GM18858 (cell line): Measurements from ENCODE around the gene TP73.
"Not testable (repeated sequence)": the region's sequence is repeated elsewhere in the genome, so short reads cannot be mapped to it uniquely, and the experiment has no call there.

Source experiments
- ATAC-seq: cut with Tn5 transposase; IDR thresholded peaks from one replicate; pipeline ENCODE4 v1.9.1; 2021; ENCODE audit not compliant: unreplicated experiment

TP73 gene

GRCh38 chr1:3724416-3725030 lies 72.2 kb downstream of the TP73 start:
- ATAC-seq: not testable (repeated sequence)

GRCh38 chr1:3725366-3725765 lies 73.0 kb downstream of the TP73 start:
- ATAC-seq: no peak

DNA sequence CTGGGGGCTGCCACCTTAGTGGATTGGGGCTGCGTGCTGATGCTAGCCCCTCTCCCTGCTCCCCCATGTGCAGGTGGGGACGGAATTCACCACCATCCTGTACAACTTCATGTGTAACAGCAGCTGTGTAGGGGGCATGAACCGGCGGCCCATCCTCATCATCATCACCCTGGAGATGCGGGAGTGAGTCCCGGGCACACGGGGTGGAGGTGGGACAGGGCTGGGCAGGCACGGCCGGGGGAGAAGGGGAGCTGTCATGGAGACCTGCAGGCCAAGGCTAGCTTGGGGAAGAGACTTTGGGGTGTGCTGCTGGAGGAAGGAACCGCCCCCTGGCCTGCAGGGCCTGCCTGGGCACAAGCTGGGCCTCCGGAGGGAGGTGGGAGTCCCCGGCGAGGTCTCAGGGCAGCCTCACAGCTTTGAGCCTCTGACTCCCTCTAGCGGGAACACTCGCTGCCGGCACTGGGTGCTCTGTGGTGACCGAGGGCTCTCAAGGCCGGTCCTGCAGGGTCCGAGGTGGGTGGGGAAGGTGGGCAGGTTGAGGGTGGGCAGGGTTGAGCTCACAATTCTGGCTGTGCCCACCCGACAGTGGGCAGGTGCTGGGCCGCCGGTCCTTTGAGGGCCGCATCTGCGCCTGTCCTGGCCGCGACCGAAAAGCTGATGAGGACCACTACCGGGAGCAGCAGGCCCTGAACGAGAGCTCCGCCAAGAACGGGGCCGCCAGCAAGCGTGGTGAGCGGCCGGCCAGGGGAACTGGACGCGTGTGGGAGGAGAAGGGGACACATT lies 74.9 kb downstream of the TP73 start:
- no peak for ATAC-seq

DNA sequence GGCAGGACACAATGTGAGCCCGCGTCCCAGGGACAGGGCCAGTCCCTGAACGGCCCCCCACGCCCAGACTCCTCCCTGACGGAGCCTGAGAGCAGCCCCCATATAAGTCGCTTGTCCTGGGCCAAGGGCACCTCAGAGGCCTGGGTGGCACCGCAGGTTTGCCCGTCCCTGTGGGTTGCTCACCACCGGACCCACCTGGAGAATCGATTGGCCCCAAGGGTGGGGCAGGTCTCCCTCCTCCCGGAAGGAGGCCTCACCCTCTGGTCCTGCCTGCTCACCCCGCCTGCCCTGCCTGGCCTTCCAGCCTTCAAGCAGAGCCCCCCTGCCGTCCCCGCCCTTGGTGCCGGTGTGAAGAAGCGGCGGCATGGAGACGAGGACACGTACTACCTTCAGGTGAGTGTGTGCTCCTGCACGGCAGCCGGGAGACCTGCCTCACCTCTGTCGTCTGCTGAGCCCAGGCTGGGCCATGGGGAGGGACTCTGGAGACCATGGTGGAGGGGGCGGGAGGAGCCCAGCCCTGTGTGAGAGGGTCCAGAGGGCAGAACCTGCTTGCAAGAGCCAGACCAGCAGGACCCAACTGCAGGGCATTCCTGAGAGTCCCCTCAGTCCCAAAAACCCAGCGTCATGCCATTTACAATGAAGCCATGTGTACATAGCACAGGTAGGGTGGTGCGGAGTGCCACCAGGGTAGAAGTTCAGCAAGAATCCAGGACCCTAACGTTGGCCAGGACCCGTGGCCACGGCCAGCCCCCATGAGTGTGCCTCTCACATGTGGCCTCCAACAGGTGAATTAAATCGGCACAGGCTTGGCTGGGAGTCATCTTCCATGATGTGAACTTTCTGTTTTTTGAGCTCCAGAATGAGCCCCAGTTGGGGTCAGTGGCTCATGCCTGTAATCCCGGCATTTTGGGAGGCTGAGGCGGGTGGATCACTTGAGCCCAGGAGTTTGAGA lies 75.8 kb downstream of the TP73 start:
- no peak for ATAC-seq

- no peak for ATAC-seq
Observed at GRCh38 chr1:3729594-3730542, 77.6 kb downstream of the TP73 start.

DNA sequence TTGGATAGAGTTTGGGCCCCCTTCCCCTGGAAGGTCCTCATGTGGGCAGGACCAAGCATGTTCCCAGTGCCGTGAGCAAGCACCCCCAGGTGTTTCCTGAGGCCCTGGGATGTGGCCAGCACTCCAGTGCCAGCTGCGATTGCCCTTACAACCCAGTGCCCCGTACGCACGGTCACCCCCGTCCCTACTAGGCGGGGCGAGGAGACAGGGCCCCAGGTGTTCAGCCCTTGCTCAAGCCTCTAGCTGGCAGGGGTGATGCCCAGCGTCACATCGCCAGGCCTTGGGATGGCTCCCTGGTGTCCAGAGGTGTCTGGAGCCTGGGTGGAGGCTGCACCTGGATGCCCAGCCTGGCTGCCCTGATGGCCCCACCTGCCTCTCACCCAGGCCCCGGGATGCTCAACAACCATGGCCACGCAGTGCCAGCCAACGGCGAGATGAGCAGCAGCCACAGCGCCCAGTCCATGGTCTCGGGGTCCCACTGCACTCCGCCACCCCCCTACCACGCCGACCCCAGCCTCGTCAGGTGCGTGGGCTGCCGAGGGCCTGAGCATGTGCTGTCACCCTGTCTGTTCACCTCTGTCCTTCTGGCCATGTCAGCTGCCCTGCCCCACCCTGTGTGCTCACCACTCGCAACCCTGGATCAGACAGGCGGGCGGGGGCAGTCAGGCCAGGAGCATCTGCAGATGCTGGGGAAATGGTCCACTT lies 78.4 kb downstream of the TP73 start:
- ATAC-seq: no peak

- no peak for ATAC-seq
Observed at GRCh38 chr1:3731583-3732433, 79.5 kb downstream of the TP73 start.

- no peak for ATAC-seq
Observed at GRCh38 chr1:3732434-3733093, 80.2 kb downstream of the TP73 start.

DNA sequence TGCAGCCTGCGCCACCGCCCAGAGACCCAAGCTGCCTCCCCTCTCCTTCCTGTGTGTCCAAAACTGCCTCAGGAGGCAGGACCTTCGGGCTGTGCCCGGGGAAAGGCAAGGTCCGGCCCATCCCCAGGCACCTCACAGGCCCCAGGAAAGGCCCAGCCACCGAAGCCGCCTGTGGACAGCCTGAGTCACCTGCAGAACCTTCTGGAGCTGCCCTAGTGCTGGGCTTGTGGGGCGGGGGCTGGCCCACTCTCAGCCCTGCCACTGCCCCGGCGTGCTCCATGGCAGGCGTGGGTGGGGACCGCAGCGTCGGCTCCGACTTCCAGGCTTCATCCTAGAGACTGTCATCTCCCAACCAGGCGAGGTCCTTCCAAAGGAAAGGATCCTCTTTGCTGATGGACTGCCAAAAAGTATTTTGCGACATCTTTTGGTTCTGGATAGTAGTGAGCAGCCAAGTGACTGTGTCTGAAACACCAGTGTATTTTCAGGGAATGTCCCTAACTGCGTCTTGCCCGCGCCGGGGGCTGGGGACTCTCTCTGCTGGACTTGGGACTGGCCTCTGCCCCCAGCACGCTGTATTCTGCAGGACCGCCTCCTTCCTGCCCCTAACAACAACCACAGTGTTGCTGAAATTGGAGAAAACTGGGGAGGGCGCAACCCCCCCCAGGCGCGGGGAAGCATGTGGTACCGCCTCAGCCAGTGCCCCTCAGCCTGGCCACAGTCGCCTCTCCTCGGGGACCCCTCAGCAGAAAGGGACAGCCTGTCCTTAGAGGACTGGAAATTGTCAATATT lies 81.0 kb downstream of the TP73 start:
- no peak for ATAC-seq

DNA sequence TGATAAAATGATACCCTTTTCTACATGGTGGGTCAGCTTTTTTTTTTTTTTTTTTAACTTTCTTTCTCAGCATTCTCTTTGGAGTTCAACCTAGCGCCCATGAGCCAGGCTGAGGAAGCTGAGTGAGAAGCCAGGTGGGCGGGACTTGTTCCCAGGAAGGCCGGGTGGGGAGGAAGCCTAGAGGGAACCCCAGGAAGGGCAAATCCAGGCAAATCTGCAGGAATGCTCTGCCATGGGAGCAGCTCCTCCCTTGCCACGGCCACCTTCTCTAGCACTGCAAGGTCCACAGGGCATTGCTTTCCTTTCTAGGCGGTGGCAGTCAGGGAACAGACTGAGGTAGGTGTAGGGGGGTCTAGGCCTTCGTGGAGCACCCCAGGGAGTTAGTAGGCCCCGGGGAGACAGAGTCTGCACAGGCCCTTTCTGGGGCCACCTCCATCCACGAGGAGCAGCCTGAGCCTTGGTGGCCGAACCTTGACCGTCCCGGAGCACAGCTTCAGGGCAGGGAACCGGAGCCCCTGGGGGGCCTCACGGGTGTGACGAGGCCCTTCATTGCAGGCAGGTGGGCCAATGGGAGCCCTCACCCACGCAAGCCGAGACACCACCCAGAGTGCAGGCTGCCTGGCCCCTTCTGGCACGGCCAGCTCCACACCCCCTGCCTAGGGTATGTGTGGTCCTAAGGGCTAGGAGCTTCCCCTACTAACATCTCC lies 81.7 kb downstream of the TP73 start:
- ATAC-seq: no peak

DNA sequence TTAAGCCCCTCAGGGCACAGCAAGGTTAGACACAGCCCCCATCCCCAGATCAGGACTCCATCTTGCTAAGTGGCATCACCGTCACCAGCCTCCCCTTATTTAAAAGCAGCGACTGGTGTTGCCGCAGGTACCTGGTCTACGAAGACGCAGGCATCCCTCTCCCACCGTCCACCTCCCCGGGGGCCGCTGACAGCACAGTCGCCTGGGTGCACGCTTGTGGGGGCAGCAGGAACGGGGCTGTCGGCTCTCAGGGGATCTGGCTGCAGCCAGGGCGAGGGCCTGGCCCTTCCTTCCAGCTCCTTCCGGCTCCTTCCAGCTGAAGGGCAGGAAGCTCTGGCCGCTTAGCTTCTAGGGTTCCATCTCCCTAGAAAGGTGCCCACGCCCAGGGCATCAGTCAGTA lies 82.3 kb downstream of the TP73 start:
- no peak for ATAC-seq

GRCh38 chr1:3735027-3735681 lies 82.8 kb downstream of the TP73 start:
- no peak for ATAC-seq

- ATAC-seq: no peak
Observed at GRCh38 chr1:3735688-3736087, 83.4 kb downstream of the TP73 start.

DNA sequence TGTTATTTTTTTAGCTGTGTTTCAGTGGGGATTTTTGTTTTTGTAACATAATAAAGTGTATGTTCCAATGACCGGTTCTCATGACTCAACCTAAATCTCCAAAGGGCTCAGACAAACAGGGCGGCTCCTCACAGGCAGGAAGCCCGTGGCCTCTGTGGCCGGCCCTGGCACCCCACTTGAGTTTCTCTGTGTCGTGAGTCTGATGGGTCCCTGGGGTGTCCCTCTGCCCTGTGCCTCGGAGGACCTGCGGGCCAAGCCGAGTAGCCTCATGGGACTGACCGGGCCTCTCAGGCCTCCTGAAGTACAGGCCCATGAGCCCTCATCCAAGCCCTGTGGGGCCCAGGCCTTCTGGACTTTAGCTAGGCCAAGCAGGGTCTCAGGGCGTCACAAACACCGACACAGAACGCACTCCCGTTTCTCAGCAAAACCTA lies 83.8 kb downstream of the TP73 start:
- no peak for ATAC-seq

- ATAC-seq: no peak
Observed at GRCh38 chr1:3736708-3737107, 84.4 kb downstream of the TP73 start.

DNA sequence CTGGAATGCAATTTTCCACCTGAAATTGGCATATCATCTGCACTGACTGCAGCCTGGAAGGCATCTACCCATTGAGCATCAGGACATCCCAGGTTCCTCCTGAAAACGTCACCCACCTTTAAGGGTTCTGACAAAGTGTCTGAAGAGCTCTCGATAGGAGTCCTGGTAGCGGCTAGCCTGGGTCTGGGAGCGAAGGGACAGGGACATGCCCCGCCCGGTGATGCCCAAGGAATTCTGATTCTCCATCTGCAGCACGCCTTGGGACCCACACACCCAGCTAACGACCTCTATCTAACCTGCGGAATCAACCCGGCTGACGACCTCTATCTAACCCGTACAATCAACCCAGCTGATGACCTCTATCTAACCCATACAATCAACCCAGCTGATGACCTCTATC lies 86.6 kb downstream of the TP73 start:
- no peak for ATAC-seq
